K562 (cell line): ENCODE results near the gene PAPOLB. TPM values are rescaled to one million over a fixed set of nuclear protein-coding genes. Genes with fewer than 3 reads are reported as not detected.
A peak's percentile ranks its signal among the peaks of the same experiment; 100 is the strongest.

Source experiments
- ARID1B ChIP-seq: fragments of 450-650 bp; IDR thresholded peaks from 2 replicates; pipeline ENCODE4 v1.6.1; 2016; ENCODE audit warnings: antibody characterized with exemption, mild to moderate bottlenecking, inconsistent platforms
- ARNT ChIP-seq, 2 experiments: fragments of 450-650 bp; IDR thresholded peaks; 2 replicates each; pipeline ENCODE4 v1.6.1; 2016; ENCODE audit warnings: mild to moderate bottlenecking in 1 of 2
- BCL6 ChIP-seq: fragments of 250-450 bp; sonication (Bioruptor Pico); IDR thresholded peaks from 2 replicates; pipeline ENCODE4 v1.4.0; 2020
- BCLAF1 ChIP-seq, 2 experiments: fragments of 450-650 bp in 1 of 2; IDR thresholded peaks; 2 replicates each; pipeline ENCODE4 v1.6.1; 2011 to 2017; ENCODE audit warnings: low read depth in 2 of 2, antibody characterized with exemption in 1 of 2, borderline replicate concordance in 1 of 2, low read length in 1 of 2, mild to moderate bottlenecking in 1 of 2, mixed read lengths in 1 of 2; ENCODE audit not compliant: control insufficient read depth in 1 of 2
- CBX5 ChIP-seq: IDR thresholded peaks from 2 replicates; pipeline ENCODE4 v1.6.1; 2014; ENCODE audit warnings: low read depth, borderline replicate concordance
- CHD2 ChIP-seq: IDR thresholded peaks from 2 replicates; pipeline ENCODE4 v1.6.1; 2011; ENCODE audit warnings: low read depth, low read length
- FIP1L1 ChIP-seq: fragments of 200-400 bp; formaldehyde crosslinking; IDR thresholded peaks from 2 replicates; pipeline ENCODE4 v1.6.1; 2018; ENCODE audit warnings: mild to moderate bottlenecking, low read depth, low read length; ENCODE audit not compliant: poor library complexity, severe bottlenecking
- GATAD2A ChIP-seq: fragments of 450-650 bp; IDR thresholded peaks from 2 replicates; pipeline ENCODE4 v1.6.1; 2017
- HEY1 ChIP-seq: fragments of 250-450 bp; sonication (Bioruptor Pico); IDR thresholded peaks from 2 replicates; pipeline ENCODE4 v1.5.0; 2020; ENCODE audit warnings: mild to moderate bottlenecking, moderate library complexity, borderline replicate concordance
- KDM2B ChIP-seq: fragments of 250-450 bp; sonication (Bioruptor Pico); IDR thresholded peaks from 2 replicates; pipeline ENCODE4 v1.8.0; 2021; ENCODE audit warnings: mild to moderate bottlenecking, moderate library complexity
- MAFG ChIP-seq: fragments of 450-650 bp; conservative IDR thresholded peaks from 2 replicates; pipeline ENCODE4 v1.6.1; 2016; ENCODE audit warnings: missing genetic modification characterization, missing compliant biosample characterization
- MBD1 ChIP-seq: fragments of 250-450 bp; sonication (Bioruptor Pico); IDR thresholded peaks from 2 replicates; pipeline ENCODE4 v1.8.0; 2022; ENCODE audit warnings: inconsistent platforms
- NFATC3 ChIP-seq: fragments of 450-650 bp; IDR thresholded peaks from 2 replicates; pipeline ENCODE4 v1.6.1; 2017; ENCODE audit warnings: mild to moderate bottlenecking
- POLR2H ChIP-seq: IDR thresholded peaks from 2 replicates; pipeline ENCODE4 v1.6.1; 2016; ENCODE audit warnings: missing genetic modification characterization, low read depth, mild to moderate bottlenecking, control low read depth, missing compliant biosample characterization, moderate library complexity
- RB1 ChIP-seq: fragments of 450-650 bp; IDR thresholded peaks from 2 replicates; pipeline ENCODE4 v1.6.1; 2017; ENCODE audit warnings: low read depth, mild to moderate bottlenecking
- RBM17 ChIP-seq: fragments of 200-400 bp; formaldehyde crosslinking; IDR thresholded peaks from 2 replicates; pipeline ENCODE4 v1.6.1; 2017; ENCODE audit warnings: low read depth, mild to moderate bottlenecking, low read length, borderline replicate concordance
- SMAD3 ChIP-seq: fragments of 450-650 bp; formaldehyde crosslinking; conservative IDR thresholded peaks from 2 replicates; pipeline ENCODE4 v1.4.0; 2020; ENCODE audit warnings: mild to moderate bottlenecking
- STAG1 ChIP-seq: sonication (generic); formaldehyde crosslinking; IDR thresholded peaks from 2 replicates; pipeline ENCODE4 v1.5.0; 2020; ENCODE audit warnings: missing genetic modification reagents, borderline replicate concordance
- STAT5A ChIP-seq: IDR thresholded peaks from 2 replicates; pipeline ENCODE4 v1.6.1; 2012; ENCODE audit warnings: low read length, inconsistent platforms, borderline replicate concordance
- STAT5B ChIP-seq: fragments of 250-450 bp; sonication (Bioruptor Pico); IDR thresholded peaks from 2 replicates; pipeline ENCODE4 v1.8.0; 2021; ENCODE audit warnings: mild to moderate bottlenecking, inconsistent platforms
- TFE3 ChIP-seq: fragments of 450-650 bp; formaldehyde crosslinking; IDR thresholded peaks from 2 replicates; pipeline ENCODE4 v1.4.0; 2020; ENCODE audit warnings: mild to moderate bottlenecking, mixed read lengths
- ZBTB8A ChIP-seq: fragments of 450-650 bp; IDR thresholded peaks from 2 replicates; pipeline ENCODE4 v1.6.1; 2018; ENCODE audit warnings: mild to moderate bottlenecking, moderate library complexity; ENCODE audit not compliant: partially characterized antibody
- ZEB2 ChIP-seq: fragments of 450-650 bp; IDR thresholded peaks from 2 replicates; pipeline ENCODE4 v1.6.1; 2016
- ZNF586 ChIP-seq: fragments of 450-650 bp; formaldehyde crosslinking; conservative IDR thresholded peaks from 2 replicates; pipeline ENCODE4 v1.4.0; 2020; ENCODE audit warnings: mild to moderate bottlenecking, moderate library complexity
- ZNF785 ChIP-seq: fragments of 250-450 bp; sonication (Bioruptor Pico); IDR thresholded peaks from 2 replicates; pipeline ENCODE4 v1.4.0; 2020; ENCODE audit warnings: mild to moderate bottlenecking
- polyA plus RNA-seq, 8 experiments: library from polyadenylated mRNA; depleted of rRNA in 4 of 8; stranded (reverse) in 5 of 8; unstranded in 3 of 8; fragments of >200 nt; fragmentation: Nextera tagmentation in 2 of 8; fragmentation: Illumina TruSeq in 1 of 8; extraction: Ambion mirVana in 2 of 8; extraction: Trizol in 1 of 8; gene quantifications; 2 replicates each; pipeline versions ENCODE4 v1.2.1 to v1.2.3, GENCODE V29; 2011 to 2014; ENCODE audit warnings: inconsistent platforms in 1 of 8, missing spikeins in 1 of 8
- total RNA-seq, 7 experiments: library from RNA; depleted of rRNA in 6 of 7; stranded (reverse); fragments of >200 nt in 6 of 7; fragmentation: Illumina TruSeq in 2 of 7; extraction: Trizol in 2 of 7; gene quantifications; 2 replicates each; pipeline versions ENCODE4 v1.2.1 to v1.2.3, GENCODE V29; 2011 to 2021; ENCODE audit warnings: low replicate concordance in 1 of 7

The PAPOLB gene
- total and polyA plus RNA-seq, 9 of the 15 experiments (the other 6 are each of a cell fraction or from before 2014, with no cell fraction given) = 0.04 to 0.33 (median 0.16) TPM; not detected in 4

GRCh38 chr7:4883372-4884144 lies 21.7 kb upstream of the PAPOLB start, which contains the start of gene RADIL (continued):
- TF ChIP-seq KDM2B (CRISPR knock-in tag) (peak; percentile 61; the same call in 1 of the 2 replicates), TFE3 (CRISPR knock-in tag) (no peak), CHD2 (no peak), ARID1B (peak; percentile 10; the same call in 1 of the 2 replicates), STAG1 (CRISPR knock-in tag) (no peak), STAT5A (no peak), GATAD2A (no peak), RB1 (peak; percentile 93), MAFG (tag) (no peak), RBM17 (no peak), ARNT (IDR thresholded peaks at IDR 0.05) (no peak), ZNF586 (CRISPR knock-in tag) (no peak), FIP1L1 (no peak), BCLAF1 (IDR thresholded peaks at IDR 0.05; ENCODE audit: borderline replicate concordance in 1 of 2, control insufficient read depth in 1 of 2, low read depth in 2 of 2, low read length in 1 of 2) (no peak), ZNF785 (CRISPR knock-in tag) (no peak), SMAD3 (CRISPR knock-in tag) (no peak), NFATC3 (no peak), BCL6 (CRISPR knock-in tag) (no peak), HEY1 (no peak), ZEB2 (no peak), MBD1 (CRISPR knock-in tag) (no peak), STAT5B (CRISPR knock-in tag) (no peak), CBX5 (no peak), ZBTB8A (no peak), POLR2H (tag) (no peak)
